Measurements from ENCODE around the gene LRRD1.

LRRD1 gene

DNA sequence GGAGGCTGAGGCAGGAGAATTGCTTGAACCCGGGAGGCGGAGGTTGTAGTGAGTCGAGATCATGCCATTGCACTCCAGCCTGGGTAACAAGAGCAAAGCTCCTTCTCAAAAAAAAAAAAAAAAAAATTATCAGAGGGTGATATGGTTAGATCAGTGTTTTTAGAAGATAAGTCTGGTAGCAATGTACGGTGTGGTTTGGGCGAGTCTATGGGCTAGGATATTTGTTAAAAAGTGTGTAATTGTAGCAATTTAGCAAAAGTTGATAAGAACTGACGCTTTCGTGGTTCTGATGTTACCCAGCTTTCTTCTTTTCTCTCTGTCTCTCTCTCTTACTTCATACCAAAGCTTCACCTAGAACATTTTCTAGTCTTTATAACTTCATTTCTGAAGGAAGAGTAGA is 37.8 kb downstream of the LRRD1 start:
- no peak for TF ChIP-seq CTCF (IDR thresholded peaks at IDR 0.05; ENCODE audit: low read depth, low read length, missing control alignments)
- no peak for DNase-seq (ENCODE audit: extremely low read depth, low read depth)
- no peak overlapping the region for H3K4me3 ChIP-seq (replicated peaks; ENCODE audit: low read depth, low read length)

DNA sequence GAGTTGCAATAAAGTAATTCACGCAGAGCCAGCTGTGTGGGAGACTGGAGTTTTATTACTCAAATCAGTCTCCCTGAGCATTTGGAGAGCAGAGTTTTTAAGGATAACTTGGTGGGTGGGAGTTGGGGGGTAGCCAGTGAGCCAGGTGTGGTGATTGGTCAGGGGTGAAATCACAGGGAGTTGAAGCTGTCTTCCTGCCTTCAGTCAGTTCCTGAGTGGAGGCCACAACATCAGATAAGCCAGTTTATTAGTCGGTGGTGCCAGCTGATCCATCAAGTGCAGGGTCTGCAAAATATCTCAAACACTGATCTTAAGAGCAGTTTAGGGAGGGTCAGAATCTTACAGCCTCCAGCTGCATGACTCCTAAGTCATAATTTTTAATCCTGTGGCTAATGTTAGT is 41.4 kb downstream of the LRRD1 start:
- no peak overlapping the region for H3K4me3 ChIP-seq (replicated peaks; ENCODE audit: low read depth, low read length)
- no peak for TF ChIP-seq CTCF (IDR thresholded peaks at IDR 0.05; ENCODE audit: low read depth, low read length, missing control alignments)
- DNase-seq (ENCODE audit: extremely low read depth, low read depth): no peak

DNA sequence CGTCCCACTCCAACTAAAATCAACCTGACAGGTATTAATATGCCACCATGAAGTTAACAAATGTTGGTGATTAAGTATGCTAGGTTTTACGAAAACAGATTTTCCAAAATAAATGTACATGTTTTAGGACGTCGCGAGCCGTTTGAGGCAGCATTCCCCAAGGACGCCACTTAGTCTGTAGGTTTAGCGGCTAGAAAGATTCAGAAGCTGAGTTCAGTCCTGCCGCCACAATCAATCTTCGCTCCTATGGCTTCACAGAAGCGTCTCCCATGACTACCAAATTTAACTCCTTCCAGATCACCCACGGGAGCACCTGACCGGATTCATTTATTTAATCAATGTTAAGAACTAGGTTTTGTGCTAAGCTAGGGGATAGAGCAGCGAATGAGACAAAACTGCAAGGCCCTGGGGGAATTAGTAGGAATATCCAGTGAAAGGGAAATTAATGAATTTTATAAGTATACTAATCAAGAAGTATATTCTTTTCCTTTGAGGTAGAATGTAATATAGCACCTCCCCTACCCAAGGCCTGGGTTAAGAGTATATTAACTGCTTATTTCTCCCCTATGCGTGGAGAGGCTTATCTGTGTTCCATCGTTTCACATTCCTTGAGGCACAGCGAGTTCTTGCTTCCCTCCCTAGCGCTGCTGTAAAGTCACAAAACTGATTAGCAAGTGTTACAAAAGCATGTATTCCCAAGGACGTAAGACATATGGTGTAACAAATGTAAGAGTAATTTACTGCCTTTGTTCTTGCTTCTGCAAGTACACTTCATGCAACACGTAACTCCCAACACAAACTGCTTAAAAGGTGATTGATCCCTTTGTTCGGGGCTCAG is 43.7 kb downstream of the LRRD1 start:
- no peak for DNase-seq (ENCODE audit: extremely low read depth, low read depth)
- TF ChIP-seq CTCF (IDR thresholded peaks at IDR 0.05; ENCODE audit: low read depth, low read length, missing control alignments): no peak
- peak overlapping the region; percentile 91 for H3K4me3 ChIP-seq (replicated peaks; ENCODE audit: low read depth, low read length)

- peak; percentile 47 for DNase-seq (ENCODE audit: extremely low read depth, low read depth)
- peak within 1 kb of the TSS; percentile 91 for H3K4me3 ChIP-seq (replicated peaks; ENCODE audit: low read depth, low read length)
- no peak for TF ChIP-seq CTCF (IDR thresholded peaks at IDR 0.05; ENCODE audit: low read depth, low read length, missing control alignments)
Observed at GRCh38 chr7:92134271-92135051, 44.5 kb downstream of the LRRD1 start, which contains the start of gene CYP51A1. Gene CYP51A1 (minus strand): TSS chr7:92134477. CDS start chr7:92134364, 113 bp downstream.

GRCh38 chr7:92133737-92134270 is 45.1 kb downstream of the LRRD1 start:
- H3K4me3 ChIP-seq (replicated peaks; ENCODE audit: low read depth, low read length): peak overlapping the region; percentile 91
- TF ChIP-seq CTCF (IDR thresholded peaks at IDR 0.05; ENCODE audit: low read depth, low read length, missing control alignments): peak; percentile 80
- DNase-seq (ENCODE audit: extremely low read depth, low read depth): peak; percentile 14

DNA sequence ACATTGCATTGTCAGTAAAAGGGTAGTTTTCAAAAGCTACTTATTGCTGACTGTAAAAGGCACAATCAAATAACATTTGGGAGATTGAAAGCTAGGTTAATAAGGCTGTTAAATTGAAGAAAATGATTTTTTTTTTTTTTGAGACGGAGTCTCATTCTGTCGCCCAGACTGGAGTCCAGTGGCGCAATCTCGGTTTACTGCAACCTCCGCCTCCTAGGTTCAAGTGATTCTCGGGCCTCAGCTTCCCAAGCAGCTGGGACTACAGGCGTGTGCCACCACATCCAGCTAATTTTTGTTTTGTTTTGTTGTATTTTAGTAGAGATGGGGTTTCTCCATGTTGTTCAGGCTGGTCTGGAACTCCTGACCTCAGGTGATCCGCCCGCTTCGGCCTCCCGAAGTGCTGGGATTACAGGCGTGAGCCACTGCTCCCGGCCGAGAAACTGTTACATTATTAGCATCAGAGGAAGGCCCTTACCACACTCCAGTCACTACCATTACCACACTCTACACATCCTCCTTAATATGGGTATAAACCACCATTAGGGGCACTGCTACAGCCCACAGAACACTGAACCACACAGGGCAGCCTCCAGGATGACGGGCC is 45.7 kb downstream of the LRRD1 start:
- no peak for TF ChIP-seq CTCF (IDR thresholded peaks at IDR 0.05; ENCODE audit: low read depth, low read length, missing control alignments)
- peak overlapping the region; percentile 91 for H3K4me3 ChIP-seq (replicated peaks; ENCODE audit: low read depth, low read length)
- no peak for DNase-seq (ENCODE audit: extremely low read depth, low read depth)
